ENCODE measurements around the gene HMX2.

Gene HMX2, protein sequence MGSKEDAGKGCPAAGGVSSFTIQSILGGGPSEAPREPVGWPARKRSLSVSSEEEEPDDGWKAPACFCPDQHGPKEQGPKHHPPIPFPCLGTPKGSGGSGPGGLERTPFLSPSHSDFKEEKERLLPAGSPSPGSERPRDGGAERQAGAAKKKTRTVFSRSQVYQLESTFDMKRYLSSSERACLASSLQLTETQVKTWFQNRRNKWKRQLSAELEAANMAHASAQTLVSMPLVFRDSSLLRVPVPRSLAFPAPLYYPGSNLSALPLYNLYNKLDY

DNA sequence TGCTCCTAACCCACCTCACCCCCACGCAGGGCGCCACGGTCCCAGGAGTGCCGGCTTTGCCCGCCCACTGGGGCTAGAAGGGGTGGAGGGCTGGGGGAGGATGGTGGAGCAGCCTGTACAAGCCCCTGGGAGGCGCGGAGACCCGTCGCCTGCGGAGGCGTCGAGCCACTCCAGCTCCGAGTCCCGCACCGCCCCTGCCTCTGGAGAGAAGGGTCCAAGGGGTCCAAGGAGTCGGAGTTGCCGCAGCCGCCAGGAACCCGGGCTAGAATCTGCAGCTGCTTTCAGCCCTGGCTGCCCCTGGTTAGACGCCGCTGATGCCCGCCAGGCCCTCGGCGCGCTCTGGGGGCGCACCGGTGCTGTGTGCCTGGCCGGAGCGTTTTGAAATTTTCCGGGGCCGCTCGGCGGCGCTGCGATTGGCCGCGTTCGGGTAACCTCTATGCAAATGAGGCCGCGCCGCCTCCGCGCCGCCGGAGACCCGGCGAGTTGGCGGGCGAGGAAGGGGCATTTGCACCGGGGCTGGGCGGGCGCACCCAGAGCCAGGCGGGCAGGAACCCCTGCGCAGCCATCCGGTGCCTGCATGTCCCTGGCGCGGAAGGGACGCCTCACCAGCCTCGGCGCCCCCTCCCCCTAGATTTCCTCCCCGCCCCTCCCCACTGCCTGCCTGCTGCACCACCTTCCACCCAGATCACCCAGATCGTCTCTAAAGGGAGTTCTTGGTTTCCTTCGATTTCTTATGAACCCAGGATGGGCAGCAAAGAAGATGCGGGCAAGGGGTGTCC lies at the start of gene HMX2:
HMX2 (plus strand) TSS at position 502 of the 779 bp plus-strand sequence; CDS start at position 745, 243 bp downstream.
- no peak for DNase-seq

DNA sequence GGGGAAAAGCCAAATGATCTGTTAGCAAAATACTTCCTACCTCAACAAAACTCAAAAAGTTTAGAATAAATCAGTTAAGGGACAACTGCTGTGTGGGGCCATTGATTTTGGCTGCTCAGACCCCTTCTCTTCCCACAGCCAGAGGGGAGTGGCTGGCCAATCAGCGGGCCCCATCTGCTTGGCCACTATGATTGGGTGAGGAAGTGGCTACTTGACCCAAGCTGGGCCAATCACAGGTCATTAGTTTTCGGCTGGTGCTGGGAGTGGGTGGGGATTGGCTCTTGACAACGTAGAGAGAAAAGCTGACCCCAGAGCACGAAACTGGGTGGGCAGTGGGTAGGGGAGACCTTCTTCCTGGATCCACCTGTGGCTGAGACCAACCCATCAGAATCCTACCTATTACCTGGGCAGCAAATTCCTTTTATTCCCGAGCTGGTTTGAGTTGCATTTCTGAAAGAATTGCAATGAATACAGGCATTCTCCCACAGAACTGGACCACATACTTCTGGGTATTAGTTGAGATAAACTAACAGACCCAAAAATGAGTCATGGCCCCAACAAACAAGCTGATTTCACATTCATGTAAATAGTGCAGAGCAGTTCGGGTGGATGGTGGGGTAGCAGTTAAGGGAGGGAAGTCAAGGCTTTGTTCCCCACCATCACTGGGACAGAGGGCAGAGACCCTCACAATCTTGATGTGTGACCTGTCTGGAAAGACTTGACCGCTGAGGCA lies 47.7 kb upstream of the HMX2 start:
- DNase-seq: no peak

DNA sequence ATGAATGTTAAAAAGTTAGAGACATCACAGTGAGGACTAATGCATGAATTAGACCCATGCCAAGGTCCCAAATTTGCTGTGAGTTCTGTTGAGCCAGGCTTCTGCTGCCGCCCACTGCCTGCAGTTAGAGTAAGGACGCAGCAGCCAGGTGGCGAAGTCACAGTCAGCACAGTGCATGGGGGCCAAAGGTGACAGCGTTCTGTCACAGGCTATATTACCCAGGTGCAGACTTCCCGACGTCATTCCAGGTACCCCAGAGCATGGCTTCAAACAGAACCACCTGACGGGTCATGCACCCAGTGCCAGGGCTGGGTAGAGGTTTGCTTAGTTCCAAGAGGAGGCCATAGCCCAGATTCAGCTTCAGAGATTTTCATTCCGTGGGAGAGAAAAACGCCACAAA lies 46.1 kb upstream of the HMX2 start:
- no peak for DNase-seq

DNA sequence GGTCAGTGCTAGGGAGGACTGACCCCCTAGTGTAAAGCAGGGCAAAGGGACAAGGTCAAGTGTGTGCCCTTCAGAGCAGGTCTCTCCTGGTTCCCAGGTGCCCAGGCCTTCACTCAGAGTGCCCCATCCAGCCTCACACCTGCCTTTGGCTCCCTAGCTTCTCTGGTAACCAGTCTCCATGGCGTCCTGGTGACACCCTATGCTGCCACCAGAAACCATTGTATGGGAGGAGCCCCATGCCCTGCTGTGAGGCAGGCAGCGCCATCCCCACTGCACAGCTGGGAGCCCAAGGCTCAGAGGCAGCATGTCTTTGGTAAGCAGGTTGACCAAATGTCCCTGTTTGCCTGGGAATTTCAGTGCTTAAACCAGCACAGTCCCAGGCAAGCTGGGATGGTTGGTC lies 45.3 kb upstream of the HMX2 start:
- DNase-seq: no peak

DNA sequence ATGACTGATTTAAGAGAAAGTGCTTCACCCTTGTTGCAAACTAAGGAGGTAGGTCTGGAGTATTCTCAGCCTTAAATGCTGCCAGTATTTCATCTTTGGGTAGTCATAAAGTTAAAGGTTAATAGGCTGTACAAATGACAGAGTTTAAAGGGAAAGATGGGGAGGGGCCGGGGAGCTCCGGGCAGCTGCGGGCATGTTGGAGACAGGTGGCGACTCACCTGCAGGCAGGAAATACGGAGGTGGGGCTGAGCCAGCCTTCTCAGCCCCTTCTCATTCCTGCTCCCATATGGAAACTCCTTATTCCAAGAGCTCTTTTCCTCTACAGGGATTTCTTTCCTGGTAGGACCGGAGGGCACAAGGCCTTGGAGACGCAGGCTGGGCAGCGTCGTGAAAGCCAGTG lies 44.0 kb upstream of the HMX2 start:
- no peak for DNase-seq

DNA sequence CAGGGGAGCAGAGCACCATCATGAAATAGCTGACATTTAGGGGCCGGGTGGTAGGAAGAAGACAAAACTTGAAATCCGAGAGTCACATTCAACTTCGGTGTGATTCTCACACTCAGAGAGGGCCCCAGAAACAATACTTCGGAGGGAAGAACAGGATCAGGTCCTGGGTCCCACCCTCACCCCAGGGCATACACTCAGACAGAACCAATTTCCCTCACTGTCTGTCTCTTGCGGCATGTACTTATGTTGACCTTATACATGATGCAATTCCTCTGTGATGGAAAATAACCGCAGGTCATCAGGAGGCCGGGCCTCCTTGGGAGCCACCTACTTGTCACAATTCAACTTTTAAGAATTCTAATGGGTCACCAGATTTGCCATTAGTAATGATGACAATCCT lies 38.5 kb upstream of the HMX2 start:
- DNase-seq: no peak

DNA sequence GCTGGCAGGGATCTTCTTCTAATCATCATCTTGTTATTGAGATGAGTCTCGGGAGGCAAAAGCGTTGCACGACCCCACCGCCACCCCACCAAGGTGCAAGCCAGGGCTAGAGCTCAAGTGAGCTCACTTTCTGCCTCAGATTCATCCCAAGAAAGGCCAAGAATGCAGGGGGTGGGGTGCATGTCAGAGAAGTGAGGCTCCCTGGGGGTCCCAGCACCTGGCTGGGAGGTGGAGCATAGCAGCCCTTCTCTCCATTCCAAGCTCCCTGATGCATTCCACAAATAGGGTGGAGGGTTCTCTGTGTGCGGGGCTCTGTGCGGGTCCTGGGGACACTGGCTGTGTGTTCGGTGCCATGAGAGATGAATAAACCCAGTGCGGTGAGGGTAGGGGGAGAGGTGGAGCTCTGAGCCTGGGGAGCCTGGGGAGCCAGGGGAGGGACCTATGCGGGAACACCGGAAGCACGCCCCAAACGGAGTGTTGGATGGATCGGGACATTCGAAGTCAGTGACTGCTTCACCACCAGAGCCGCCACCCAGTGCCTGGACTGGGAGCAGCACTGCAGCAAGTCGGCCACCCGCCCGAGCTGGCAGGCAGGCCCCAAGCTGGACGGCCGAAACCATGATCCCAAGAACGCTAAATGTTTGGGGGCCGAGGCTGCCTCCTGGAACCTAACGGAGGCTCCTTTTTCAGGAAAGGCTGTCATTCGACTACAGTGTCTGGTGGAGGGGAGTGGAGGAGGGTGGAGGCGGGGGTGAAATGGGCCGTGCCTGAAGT lies 30.1 kb upstream of the HMX2 start:
- DNase-seq: peak; percentile 1

DNA sequence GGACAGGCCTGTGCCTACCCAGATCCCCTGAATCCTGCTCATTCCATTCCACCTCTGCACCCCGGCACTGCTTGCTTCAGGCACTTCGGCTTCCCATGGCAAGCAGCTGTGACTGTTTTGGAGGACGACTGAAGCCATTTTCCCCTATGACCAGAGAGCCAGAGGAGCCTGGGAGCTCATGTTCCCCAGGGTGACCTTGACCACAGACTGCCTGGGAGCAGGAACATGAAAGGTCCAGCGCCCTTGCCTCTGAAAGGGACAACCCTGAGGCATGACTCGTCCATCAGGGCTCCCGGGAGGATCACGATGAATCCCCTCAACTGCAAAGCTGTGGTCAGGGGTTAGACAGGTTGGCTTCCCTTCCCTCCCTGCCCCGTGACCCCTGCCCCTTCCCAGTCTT lies 28.9 kb upstream of the HMX2 start:
- DNase-seq: no peak

DNA sequence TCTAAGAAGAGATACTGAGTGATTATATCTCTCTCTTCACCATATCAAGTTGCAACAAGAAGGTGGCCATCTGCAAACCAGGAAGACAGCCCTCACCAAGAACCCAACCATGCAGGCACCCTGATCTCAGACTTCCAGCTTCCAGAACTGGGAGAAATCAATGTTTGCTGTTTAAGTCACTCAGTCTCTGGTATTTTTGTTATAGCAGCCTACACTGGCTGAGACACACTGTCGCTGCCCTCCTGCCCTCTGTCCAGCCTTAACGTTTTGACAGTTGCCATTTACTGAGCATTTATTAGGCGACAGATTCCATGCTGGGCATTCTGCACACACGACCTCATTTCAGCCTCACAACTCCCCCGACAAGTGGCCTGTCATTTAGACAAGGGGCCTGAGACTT lies 21.7 kb upstream of the HMX2 start:
- no peak for DNase-seq

DNA sequence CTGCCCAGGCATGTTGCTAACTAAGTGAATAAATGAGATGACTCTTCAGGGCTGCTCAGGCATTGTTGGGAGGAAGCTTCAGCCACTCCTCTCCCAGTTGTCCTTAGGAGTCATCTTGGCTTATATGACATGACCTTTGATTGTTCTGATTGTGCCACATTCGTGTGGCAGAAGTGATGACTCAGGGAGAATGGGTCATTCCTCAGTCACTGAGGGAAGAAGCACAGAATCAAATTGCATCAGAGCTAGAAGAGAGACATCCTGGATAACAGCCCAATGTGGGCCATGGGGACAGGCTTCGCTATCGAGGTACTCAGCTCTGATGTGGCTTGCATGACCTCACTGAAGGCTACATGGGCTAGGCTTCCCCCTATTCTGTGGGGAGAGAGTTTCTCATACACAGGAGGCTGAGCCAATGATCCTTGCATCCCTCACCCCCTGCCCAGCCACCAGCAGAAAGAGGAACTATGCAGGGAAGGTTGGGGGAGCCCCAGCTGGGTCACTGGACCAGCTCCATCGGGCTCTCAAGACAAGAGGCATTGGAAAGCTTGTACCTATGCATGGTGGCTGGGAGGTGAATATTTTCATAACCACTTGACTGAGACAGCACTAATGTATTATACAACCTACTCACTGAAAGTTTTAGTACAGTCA lies 18.2 kb upstream of the HMX2 start:
- no peak for DNase-seq

DNA sequence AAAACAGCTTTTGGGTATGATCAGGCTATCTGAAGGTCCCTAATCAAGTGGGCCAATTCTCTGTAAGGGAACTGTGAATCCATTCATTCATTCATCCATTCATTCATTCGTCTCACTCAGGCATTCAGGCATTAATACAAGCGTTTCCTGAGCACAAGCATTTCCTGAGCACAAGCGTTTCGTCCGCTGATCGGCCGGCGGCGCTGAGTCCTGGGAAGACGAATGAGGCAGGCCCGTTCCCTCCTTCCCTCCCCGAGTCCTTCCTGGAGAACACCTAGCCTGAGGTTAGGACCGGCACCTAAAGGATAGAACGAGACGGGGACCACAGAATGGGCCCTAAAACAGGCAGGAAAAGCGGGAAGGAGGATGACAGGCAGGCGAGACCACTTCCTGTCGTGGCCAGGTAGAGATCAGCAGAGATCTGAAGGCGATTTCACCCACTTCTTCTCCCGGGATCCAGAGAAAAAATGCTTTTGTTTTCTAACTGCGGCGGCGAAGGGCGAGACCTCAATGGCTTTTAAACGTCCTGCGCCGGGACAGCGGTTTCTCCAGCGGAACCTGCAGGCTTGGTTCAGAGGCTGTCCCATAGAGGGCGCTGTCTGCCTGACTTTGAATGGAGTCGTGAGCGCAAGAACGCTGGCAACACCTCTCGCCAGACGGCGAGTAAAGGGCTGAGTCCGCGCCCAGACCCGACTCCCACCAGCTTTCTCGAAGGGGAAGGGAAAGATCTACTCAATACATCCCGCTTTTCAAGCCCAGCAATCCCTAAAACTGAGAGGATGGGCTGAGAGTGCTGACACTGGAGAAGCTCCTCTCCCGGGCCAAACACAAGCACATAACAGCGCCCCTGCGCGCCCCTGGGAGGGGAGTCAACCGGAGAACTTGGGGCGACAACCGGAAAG lies 15.1 kb upstream of the HMX2 start:
- DNase-seq: peak; percentile 41

DNA sequence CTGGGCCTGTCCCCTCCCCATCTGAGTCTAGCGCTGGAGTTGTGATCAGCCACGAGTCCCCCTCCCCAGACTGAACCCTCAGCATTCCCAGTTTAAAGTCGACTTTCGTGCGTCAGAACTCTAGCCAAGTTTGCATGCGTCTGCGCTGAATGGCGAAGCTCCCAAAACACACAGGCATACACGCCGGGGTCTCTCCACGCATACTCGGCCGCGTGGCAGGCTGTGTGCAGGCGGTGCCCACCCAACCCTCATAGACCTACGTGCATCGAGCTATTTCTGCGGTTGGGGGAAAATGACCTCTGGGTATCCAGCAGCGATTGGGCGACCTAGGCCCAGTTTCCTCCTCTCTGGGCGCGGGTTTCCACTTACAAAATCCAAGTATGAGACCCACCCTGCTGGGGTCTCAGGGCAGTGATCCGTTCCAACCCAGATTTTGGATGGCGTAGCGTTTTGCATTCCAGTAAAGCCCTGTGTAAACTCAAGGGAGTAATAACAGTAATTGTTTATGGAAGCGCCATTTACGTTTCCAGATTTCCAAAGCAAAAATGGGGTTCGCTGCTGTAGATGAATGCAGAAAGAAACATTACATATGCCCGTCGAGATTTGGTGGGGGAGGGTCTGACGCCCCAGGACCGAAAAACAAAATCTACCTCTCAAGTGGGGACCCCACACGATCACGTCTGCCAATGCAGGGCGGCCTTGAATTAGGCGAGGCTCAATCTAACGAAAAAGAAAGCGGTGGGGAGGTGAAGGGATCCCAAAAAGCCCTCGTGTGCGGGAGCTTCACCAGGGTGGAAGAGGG lies 14.2 kb upstream of the HMX2 start:
- DNase-seq: no peak

DNA sequence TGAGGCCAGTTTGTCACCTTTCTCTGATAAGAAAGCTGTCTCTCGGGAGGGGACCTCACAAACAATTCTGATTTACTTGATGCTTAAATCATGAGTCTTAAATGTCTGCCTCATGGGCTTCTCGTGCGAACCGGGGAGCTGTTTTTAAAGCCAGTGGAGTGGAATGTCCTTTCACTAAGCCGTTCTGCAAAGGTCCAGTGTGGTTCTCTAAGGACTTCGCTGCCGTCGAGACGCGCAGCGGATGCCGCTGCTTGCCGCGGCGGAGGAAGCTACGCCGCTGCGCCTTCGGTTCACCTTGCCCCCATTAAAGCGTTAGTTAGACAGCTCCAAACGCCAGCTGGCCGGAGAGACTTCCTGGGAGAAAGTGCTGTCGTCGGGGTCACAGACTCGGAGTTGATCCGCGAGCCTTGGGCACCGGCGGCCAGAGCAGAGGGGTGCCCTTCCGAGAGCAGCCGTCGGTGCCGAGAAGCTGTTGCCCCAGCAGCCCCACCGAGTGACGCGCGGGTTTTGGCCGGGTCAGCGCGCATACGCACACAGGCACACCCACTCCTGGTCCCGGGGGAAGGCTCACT lies 13.5 kb upstream of the HMX2 start:
- DNase-seq: no peak

DNA sequence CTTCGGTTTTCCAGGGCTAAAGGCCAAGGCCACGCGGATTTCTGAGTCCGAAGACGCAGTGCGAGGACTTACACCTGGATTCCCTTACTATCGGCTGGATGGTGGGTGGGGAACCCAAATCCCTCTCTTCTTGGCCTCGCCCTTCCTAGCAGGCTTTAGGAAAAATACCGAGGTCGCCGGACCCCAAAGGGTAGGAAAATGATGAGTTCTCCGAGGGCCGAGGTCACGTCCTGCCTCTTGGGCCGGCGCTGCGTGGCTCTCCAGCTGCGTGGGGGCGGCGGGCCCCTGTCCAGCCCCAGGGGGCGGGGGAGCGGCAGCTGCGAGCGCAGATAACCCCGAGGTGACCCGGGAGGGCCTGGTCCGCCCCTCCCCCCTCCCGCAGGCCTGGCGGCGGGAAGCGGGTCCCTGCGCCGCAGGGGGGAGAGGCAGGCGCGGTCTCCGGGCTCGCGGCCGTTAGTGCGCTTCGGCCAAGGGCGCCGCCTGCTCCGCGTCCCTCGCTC lies 13.0 kb upstream of the HMX2 start:
- no peak for DNase-seq

DNA sequence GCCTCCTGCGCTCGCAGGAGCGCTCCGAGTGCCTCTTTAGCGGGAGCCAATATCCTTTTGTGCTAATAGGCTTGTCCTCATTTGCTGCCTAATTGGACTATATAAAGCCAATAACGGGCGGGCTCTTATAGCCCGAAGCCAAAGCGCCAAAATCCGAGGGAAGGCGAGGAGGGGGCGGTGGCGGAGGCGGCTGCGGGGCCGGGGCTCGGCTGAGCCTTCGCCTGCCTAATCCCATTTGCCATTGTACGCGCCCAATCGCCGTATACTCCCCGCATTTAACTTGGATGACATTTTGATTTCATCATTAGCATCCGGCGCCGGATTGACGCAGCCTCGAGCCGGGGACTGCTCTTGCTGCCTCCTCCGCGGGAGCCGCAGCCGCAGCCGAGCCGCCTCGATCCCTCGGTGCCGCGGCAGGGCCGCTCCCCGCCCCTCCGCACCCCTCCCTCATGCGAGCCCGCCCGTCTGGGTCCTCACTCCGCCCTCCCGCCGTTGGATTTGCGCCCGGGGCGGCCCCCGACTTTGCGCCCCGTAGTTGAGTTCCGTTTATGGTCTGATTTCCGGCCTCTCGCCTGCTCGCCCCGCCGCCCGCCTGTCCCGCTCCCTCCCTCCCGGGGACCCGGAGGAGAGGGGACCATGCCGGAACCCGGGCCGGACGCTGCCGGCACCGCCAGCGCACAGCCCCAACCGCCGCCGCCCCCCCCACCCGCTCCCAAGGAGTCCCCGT lies 12.4 kb upstream of the HMX2 start, which contains the start of gene HMX3:
HMX3 (plus strand) TSS at position 556 of the 727 bp plus-strand sequence; CDS start at position 637, 81 bp downstream.
- DNase-seq: no peak

DNA sequence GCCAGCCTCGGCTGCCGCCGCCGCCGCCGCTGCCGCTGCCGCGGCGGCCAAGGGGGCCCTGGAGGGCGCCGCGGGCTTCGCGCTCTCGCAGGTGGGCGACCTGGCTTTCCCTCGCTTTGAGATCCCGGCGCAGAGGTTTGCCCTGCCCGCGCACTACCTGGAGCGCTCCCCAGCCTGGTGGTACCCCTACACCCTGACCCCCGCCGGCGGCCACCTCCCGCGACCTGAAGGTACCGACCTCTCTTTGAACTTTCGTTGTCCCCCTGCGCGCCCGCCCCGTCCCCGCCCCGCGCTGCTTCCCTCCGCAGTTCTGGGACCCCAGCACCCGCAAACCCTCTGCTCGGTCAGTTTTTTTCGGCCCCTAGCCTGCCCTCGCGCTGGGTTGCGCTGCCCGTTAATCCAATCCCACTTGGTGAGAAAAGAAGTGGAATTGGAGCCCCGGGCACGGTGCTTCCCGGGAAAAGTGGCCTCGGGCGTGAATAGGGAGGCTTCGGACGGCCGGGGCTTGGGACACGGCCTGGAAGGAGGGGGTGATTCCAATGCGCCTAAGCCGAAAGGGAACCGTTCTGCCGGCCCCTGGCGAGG lies 11.6 kb upstream of the HMX2 start:
- DNase-seq: no peak

DNA sequence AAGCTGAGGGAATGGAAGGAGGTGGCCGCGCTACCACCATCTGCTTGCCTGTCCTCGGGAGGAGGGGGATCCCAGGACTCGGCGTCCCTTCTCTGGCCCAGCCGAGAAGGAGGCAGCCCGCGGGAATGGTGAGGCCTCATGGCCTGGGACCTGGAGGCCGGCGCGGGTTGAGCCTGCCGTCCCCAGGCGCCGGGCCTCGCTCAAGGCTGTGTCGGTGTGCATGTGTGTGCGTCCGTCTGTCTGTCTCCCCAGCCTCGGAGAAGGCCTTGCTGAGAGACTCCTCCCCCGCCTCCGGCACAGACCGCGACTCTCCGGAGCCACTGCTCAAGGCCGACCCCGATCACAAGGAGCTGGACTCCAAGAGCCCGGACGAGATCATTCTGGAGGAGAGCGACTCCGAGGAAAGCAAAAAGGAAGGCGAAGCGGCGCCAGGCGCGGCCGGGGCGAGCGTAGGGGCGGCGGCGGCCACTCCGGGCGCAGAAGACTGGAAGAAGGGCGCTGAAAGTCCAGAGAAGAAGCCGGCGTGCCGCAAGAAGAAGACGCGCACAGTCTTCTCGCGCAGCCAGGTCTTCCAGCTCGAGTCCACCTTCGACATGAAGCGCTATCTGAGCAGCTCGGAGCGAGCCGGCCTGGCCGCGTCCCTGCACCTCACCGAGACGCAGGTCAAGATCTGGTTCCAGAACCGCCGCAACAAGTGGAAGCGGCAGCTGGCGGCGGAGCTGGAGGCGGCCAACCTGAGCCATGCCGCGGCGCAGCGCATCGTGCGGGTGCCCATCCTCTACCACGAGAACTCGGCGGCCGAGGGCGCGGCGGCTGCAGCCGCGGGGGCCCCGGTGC lies 10.9 kb upstream of the HMX2 start:
- no peak for DNase-seq

DNA sequence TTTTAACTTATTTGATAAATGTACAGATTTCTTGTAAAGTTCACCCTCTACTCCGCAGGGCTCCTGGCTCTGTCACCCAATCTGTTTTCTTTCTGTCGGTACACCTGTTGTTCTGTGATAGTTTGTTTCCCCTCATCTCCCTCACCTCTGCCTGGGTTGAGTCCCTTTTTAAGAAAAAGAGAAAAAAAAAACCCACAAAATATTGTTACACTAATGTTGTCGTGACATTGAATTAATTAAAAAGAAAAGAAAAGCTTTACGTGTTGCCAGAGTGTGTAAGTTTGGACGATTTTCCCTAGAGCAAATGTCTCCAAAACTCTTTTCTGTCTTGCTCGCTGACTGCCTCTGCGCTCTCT lies 8.8 kb upstream of the HMX2 start:
- no peak for DNase-seq
